EL (cell line): ENCODE data around the gene ZRANB1.

ENCODE experiments used
- DNase-seq: peaks from one replicate; pipeline ENCODE4 v3.0.0-alpha.2; 2016

Gene ZRANB1

GRCh38 chr10:125023862-125024496, 82.1 kb downstream of the ZRANB1 start:
- no peak for DNase-seq

GRCh38 chr10:125024497-125025234, 82.7 kb downstream of the ZRANB1 start:
- DNase-seq, result no peak

- DNase-seq, result no peak
Measured at GRCh38 chr10:125025341-125025740, 83.4 kb downstream of the ZRANB1 start.

- no peak for DNase-seq
Measured at GRCh38 chr10:125026036-125026931, 84.4 kb downstream of the ZRANB1 start.

- no peak for DNase-seq
Measured at GRCh38 chr10:125026974-125027735, 85.2 kb downstream of the ZRANB1 start.

- DNase-seq, result peak; percentile 64
Measured at GRCh38 chr10:125027871-125028869, 86.2 kb downstream of the ZRANB1 start.

- peak; percentile 52 for DNase-seq
Measured at GRCh38 chr10:125029584-125030242, 87.8 kb downstream of the ZRANB1 start.

- DNase-seq, result no peak
Measured at GRCh38 chr10:125030567-125031197, 88.8 kb downstream of the ZRANB1 start.

- no peak for DNase-seq
Measured at GRCh38 chr10:125032474-125033020, 90.6 kb downstream of the ZRANB1 start.

GRCh38 chr10:125033146-125033924, 91.4 kb downstream of the ZRANB1 start:
- DNase-seq, result no peak

GRCh38 chr10:125034675-125035074, 92.8 kb downstream of the ZRANB1 start:
- peak; percentile 44 for DNase-seq

GRCh38 chr10:125035136-125035535, 93.2 kb downstream of the ZRANB1 start:
- peak; percentile 96 for DNase-seq

GRCh38 chr10:125035588-125036295, 93.8 kb downstream of the ZRANB1 start:
- no peak for DNase-seq

- peak; percentile 93 for DNase-seq
Measured at GRCh38 chr10:125037145-125037877, 95.4 kb downstream of the ZRANB1 start.
